ENCODE measurements around the gene RBM33. TPM values are rescaled to one million over a fixed set of nuclear protein-coding genes. Genes with fewer than 3 reads are reported as not detected.
"Not testable (repeated sequence)": the region's sequence is repeated elsewhere in the genome, so short reads cannot be mapped to it uniquely, and the experiment has no call there.

Gene RBM33
- total RNA-seq, 2 donors from 2014 or later = 34.2 to 41.5 TPM

- ATAC-seq = no peak
- intact Hi-C loops (cut with DNase I) = loop anchor here in 1 of 2 donors (10.0 kb wide), 1 partner anchor 667 kb away; no protein-coding TSS in a partner anchor
- DNase-seq = no peak
Observed at GRCh38 chr7:155807789-155808548, 163.5 kb downstream of the RBM33 start.

GRCh38 chr7:155808549-155809331 is 164.3 kb downstream of the RBM33 start:
- ATAC-seq = no peak
- no peak for DNase-seq
- intact Hi-C loops (cut with DNase I) = loop anchor here in 1 of 2 donors (10.0 kb wide), 1 partner anchor 666 kb away; no protein-coding TSS in a partner anchor

- intact Hi-C loops (cut with DNase I) = loop anchor here in 1 of 2 donors (10.0 kb wide), 1 partner anchor 665 kb away; no protein-coding TSS in a partner anchor
- no peak for DNase-seq
- ATAC-seq = no peak
Observed at GRCh38 chr7:155809332-155809946, 165.0 kb downstream of the RBM33 start.

- DNase-seq = no peak
- ATAC-seq = no peak
- intact Hi-C loops (cut with DNase I) = loop anchor here (5.0 to 10.0 kb wide), 2 partner anchors 662 to 665 kb away; no protein-coding TSS in a partner anchor
Observed at GRCh38 chr7:155809947-155810769, 165.7 kb downstream of the RBM33 start.

- ATAC-seq (no peak), DNase-seq (no peak)
- intact Hi-C loops (cut with DNase I) = loop anchor here in 1 of 2 donors (5.0 kb wide), 1 partner anchor 661 kb away; no protein-coding TSS in a partner anchor
Observed at GRCh38 chr7:155810770-155811559, 166.5 kb downstream of the RBM33 start.

GRCh38 chr7:155811560-155811894 is 167.1 kb downstream of the RBM33 start:
- intact Hi-C loops (cut with DNase I) = loop anchor here in 1 of 2 donors (5.0 kb wide), 1 partner anchor 661 kb away; no protein-coding TSS in a partner anchor
- DNase-seq (no peak), ATAC-seq (no peak)

- no peak for DNase-seq
- intact Hi-C loops (cut with DNase I) = loop anchor here in 1 of 2 donors (5.0 kb wide), 1 partner anchor 660 kb away; no protein-coding TSS in a partner anchor
Observed at GRCh38 chr7:155811895-155812761, 167.7 kb downstream of the RBM33 start, which contains the start of gene SHH. Gene SHH (minus strand): TSS chr7:155812463. CDS start chr7:155812122, 341 bp downstream.

GRCh38 chr7:155813125-155813524 is 168.7 kb downstream of the RBM33 start:
- DNase-seq (no peak), ATAC-seq (no peak)
- intact Hi-C loops (cut with DNase I) = loop anchor here in 1 of 2 donors (5.0 kb wide), 1 partner anchor 659 kb away; no protein-coding TSS in a partner anchor

More at GRCh38 chr7:155811895-155812761, 167.7 kb downstream of the RBM33 start, which contains the start of gene SHH:
- ATAC-seq = no peak

GRCh38 chr7:155813546-155814315 is 169.3 kb downstream of the RBM33 start:
- DNase-seq = no peak
- intact Hi-C loops (cut with DNase I) = loop anchor here in 1 of 2 donors (5.0 kb wide), 1 partner anchor 659 kb away; no protein-coding TSS in a partner anchor
- ATAC-seq = no peak

- intact Hi-C loops (cut with DNase I) = loop anchor here in 1 of 2 donors (5.0 kb wide), 1 partner anchor 658 kb away; no protein-coding TSS in a partner anchor
- ATAC-seq = no peak
- no peak for DNase-seq
Observed at GRCh38 chr7:155814316-155815276, 170.1 kb downstream of the RBM33 start.

GRCh38 chr7:155815332-155816191 is 171.1 kb downstream of the RBM33 start:
- ATAC-seq (peak; percentile 72 to 80), DNase-seq (no peak)
- intact Hi-C loops (cut with DNase I) = no loop called here

- intact Hi-C loops (cut with DNase I) = no loop called here
- ATAC-seq = no peak
- DNase-seq = no peak
Observed at GRCh38 chr7:155816192-155816508, 171.7 kb downstream of the RBM33 start.

- no peak for ATAC-seq
- intact Hi-C loops (cut with DNase I) = no loop called here
- no peak for DNase-seq
Observed at GRCh38 chr7:155816996-155817395, 172.5 kb downstream of the RBM33 start.

GRCh38 chr7:155817515-155817914 is 173.1 kb downstream of the RBM33 start:
- ATAC-seq; DNase-seq; intact Hi-C loops (cut with DNase I): not testable (repeated sequence)

Measured in left cardiac atrium (tissue), 4 donors.